Measurements from ENCODE around the gene TTC13. TPM values are rescaled to one million over a fixed set of nuclear protein-coding genes. Genes with fewer than 3 reads are reported as not detected.

TTC13 gene
- total RNA-seq, 1 donor from 2014 or later = 19.5 TPM

DNA sequence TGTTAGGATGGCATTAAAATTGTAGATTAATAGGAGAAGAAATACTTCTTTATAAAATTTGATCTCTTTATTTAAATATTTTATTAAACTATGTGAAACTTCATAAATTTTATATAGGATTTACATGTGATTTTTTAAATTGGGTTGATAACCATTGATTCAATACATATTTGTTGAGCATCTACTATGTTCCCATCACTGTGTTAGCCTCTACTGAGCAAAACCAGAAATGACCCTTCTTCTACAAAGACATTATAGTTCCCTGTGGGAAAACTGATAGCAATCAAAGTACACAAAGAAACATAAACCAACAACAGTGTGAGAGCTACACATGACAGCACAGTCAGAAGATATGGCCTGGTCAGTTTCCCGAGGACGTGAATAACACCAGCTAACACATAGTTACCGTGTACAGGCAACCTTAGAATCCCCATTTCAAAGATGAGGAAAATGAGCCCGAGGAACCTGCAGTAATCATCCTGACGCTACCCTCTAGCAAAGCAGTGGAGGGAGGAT, 12.2 kb downstream of the TTC13 start:
- Mint-ChIP-seq H3K27me3 (ENCODE audit: unreplicated experiment) (no peaks in the 10 kb centered on the region), H3K27ac (ENCODE audit: unreplicated experiment) (no peak overlapping the region)
- TF ChIP-seq, protein P1, sequence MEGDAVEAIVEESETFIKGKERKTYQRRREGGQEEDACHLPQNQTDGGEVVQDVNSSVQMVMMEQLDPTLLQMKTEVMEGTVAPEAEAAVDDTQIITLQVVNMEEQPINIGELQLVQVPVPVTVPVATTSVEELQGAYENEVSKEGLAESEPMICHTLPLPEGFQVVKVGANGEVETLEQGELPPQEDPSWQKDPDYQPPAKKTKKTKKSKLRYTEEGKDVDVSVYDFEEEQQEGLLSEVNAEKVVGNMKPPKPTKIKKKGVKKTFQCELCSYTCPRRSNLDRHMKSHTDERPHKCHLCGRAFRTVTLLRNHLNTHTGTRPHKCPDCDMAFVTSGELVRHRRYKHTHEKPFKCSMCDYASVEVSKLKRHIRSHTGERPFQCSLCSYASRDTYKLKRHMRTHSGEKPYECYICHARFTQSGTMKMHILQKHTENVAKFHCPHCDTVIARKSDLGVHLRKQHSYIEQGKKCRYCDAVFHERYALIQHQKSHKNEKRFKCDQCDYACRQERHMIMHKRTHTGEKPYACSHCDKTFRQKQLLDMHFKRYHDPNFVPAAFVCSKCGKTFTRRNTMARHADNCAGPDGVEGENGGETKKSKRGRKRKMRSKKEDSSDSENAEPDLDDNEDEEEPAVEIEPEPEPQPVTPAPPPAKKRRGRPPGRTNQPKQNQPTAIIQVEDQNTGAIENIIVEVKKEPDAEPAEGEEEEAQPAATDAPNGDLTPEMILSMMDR (IDR thresholded peaks at IDR 0.05) = no peak

DNA sequence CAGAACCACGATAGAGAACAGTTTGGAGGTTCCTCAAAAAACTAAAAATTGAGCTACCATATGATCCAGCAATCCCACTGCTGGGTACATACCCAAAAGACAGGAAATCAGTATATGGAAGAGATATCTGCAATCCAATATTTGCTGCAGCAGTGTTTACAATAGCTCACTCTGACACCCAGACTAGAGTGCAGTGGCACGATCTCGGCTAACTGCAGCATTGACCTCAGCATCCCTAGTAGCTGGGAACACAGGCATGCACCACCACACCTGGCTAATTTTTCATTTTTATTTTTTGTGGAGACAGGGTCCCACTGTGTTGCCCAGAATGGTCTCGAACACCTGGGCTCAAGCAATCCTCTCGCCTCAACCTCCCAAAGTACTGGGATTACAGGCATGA, 13.1 kb downstream of the TTC13 start:
- TF ChIP-seq, protein P1 (IDR thresholded peaks at IDR 0.05) = no peak
- H3K9me3 Mint-ChIP-seq (ENCODE audit: unreplicated experiment) = no peaks in the 10 kb centered on the region
- DNase-seq (ENCODE audit: extremely low spot score, unreplicated experiment) = no peak
- H3K27me3 Mint-ChIP-seq (ENCODE audit: unreplicated experiment) = no peaks in the 10 kb centered on the region
- no peaks in the 10 kb centered on the region for H3K4me1 Mint-ChIP-seq (ENCODE audit: unreplicated experiment)
- H3K36me3 Mint-ChIP-seq (ENCODE audit: unreplicated experiment) = no peaks in the 10 kb centered on the region
- no peak overlapping the region for H3K4me3 Mint-ChIP-seq (ENCODE audit: unreplicated experiment)
- H3K27ac Mint-ChIP-seq (ENCODE audit: unreplicated experiment) = no peak overlapping the region

More for the DNA sequence above, 12.2 kb downstream of the TTC13 start:
- Mint-ChIP-seq H3K36me3 (ENCODE audit: unreplicated experiment) (no peaks in the 10 kb centered on the region), H3K4me3 (ENCODE audit: unreplicated experiment) (no peak overlapping the region), H3K9me3 (ENCODE audit: unreplicated experiment) (no peaks in the 10 kb centered on the region), H3K4me1 (ENCODE audit: unreplicated experiment) (no peaks in the 10 kb centered on the region)
- no peak for DNase-seq (ENCODE audit: extremely low spot score, unreplicated experiment)

DNA sequence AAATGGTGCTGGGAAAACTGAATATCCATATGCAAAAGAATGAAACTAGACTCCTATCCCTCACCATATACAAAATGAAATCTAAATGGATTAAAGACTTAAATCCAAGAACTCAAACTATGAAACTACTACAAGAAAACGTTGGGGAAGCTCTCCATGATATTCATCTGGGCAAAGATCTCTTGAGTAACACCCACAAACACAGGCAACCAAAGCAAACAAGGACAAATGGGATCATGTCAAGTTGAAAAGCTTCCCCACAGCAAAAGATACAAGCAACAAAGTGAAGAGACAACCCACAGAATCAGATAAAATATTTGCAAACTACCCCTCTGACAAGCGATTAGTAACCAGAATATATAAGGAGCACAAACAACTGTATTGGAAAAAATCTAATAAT, 13.8 kb downstream of the TTC13 start:
- H3K9me3 Mint-ChIP-seq (ENCODE audit: unreplicated experiment) = no peaks in the 10 kb centered on the region
- H3K4me1 Mint-ChIP-seq (ENCODE audit: unreplicated experiment) = no peaks in the 10 kb centered on the region
- no peaks in the 10 kb centered on the region for H3K27me3 Mint-ChIP-seq (ENCODE audit: unreplicated experiment)
- TF ChIP-seq, protein P1 (IDR thresholded peaks at IDR 0.05) = no peak
- H3K4me3 Mint-ChIP-seq (ENCODE audit: unreplicated experiment) = no peak overlapping the region
- no peak overlapping the region for H3K27ac Mint-ChIP-seq (ENCODE audit: unreplicated experiment)
- DNase-seq (ENCODE audit: extremely low spot score, unreplicated experiment) = no peak
- H3K36me3 Mint-ChIP-seq (ENCODE audit: unreplicated experiment) = no peaks in the 10 kb centered on the region

DNA sequence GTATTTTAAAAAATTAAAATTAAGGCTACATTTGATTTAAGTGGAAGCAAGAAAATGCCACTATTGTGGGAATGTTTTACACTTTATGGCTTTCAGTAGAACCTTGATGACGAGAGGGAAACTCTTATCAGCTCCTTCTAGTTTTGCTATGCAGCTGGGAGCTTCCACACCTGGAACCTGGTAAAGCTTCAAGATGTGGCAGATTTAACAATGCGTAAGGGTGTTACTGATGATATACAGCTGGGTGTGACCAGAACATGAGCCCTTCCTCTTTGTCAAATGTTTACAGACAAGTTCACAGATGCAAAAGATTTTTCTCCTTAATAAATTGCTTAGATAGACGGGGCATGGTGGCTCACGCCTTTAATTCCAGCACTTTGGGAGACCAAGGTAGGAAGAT, 20.3 kb downstream of the TTC13 start:
- no peaks in the 10 kb centered on the region for H3K9me3 Mint-ChIP-seq (ENCODE audit: unreplicated experiment)
- DNase-seq (ENCODE audit: extremely low spot score, unreplicated experiment) = no peak
- H3K4me3 Mint-ChIP-seq (ENCODE audit: unreplicated experiment) = no peak overlapping the region

DNA sequence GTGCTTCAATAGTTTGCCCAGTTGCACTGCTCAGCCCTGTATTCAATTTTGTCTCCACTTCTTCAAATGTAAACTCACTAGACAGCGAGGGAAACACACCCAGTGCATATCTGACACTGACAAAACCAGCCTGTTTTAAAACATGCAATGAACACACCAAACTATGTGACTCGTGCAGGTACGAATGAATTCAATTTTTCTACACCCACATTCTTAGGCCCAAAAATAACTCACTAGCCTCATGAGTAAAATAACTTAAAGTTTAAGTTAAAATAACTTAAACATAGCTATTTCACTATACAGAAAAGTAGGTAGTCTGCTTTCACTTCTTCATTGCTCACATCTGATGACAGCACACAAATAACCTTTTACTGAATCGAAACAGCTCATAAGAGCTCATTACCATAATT, 21.1 kb downstream of the TTC13 start:
- no peak for DNase-seq (ENCODE audit: extremely low spot score, unreplicated experiment)
- H3K27me3 Mint-ChIP-seq (ENCODE audit: unreplicated experiment) = no peaks in the 10 kb centered on the region
- H3K9me3 Mint-ChIP-seq (ENCODE audit: unreplicated experiment) = no peaks in the 10 kb centered on the region
- TF ChIP-seq, protein P1 (IDR thresholded peaks at IDR 0.05) = no peak
- no peaks in the 10 kb centered on the region for H3K4me1 Mint-ChIP-seq (ENCODE audit: unreplicated experiment)
- H3K36me3 Mint-ChIP-seq (ENCODE audit: unreplicated experiment) = peaks cover 5% of the 10 kb centered on the region
- H3K27ac Mint-ChIP-seq (ENCODE audit: unreplicated experiment) = no peak overlapping the region
- no peak overlapping the region for H3K4me3 Mint-ChIP-seq (ENCODE audit: unreplicated experiment)

More for the DNA sequence above, 20.3 kb downstream of the TTC13 start:
- Mint-ChIP-seq H3K27ac (ENCODE audit: unreplicated experiment) (no peak overlapping the region), H3K27me3 (ENCODE audit: unreplicated experiment) (no peaks in the 10 kb centered on the region), H3K4me1 (ENCODE audit: unreplicated experiment) (no peaks in the 10 kb centered on the region), H3K36me3 (ENCODE audit: unreplicated experiment) (peaks cover 5% of the 10 kb centered on the region)
- TF ChIP-seq, protein P1 (IDR thresholded peaks at IDR 0.05) = no peak

Measured in osteocyte (in vitro differentiated cells).